ENCODE results near the gene ATRNL1.

The ATRNL1 gene

DNA sequence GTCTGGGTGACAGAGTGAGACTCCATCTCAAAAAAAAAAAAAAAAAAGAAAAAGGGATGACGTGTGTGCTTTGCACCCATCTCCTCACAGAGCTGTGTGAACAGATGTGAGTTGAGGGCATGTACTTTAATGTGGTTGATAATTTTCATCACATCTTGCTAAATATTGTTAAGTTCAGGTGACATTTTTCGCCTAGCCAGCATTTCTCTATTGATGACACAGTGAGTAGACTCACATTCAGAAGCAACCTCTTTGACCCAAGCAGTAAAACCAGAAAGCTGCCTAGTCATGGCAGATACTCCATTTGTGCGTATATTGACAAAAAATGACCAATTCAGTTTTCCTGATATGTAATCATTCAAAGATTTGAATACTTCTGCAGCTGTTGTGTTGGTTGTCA is 126.0 kb downstream of the ATRNL1 start:
- Histone ChIP-seq H3K18ac (ENCODE audit: low read length) (no peak overlapping the region), H2AFZ (ENCODE audit: low read length) (no peak overlapping the region), H3K14ac (ENCODE audit: low read length) (no peak overlapping the region), H3K36me3 (replicated peaks in 1 of 2; ENCODE audit: control insufficient read depth in 2 of 2, insufficient read depth in 2 of 2, low read length in 2 of 2) (no peaks in the 10 kb centered on the region), H3K27ac (replicated peaks; ENCODE audit: low read length) (no peak overlapping the region), H3K23ac (ENCODE audit: low read depth, low read length, poor library complexity) (no peak overlapping the region), H3K4me1 (ENCODE audit: control insufficient read depth in 2 of 2, insufficient read depth in 1 of 2, low read depth in 1 of 2, low read length in 2 of 2) (no peaks in the 10 kb centered on the region), H2BK12ac (ENCODE audit: low read length) (no peak overlapping the region), H3K27me3 (ENCODE audit: control insufficient read depth in 3 of 3, insufficient read depth in 3 of 3, low read depth in 1 of 3, low read length in 3 of 3) (no peaks in the 10 kb centered on the region), H4K91ac (ENCODE audit: low read depth, low read length, poor library complexity) (no peak overlapping the region), H2BK15ac (ENCODE audit: low read length) (no peak overlapping the region), H3K9ac (ENCODE audit: low read depth, low read length, poor library complexity) (no peak overlapping the region), H2BK5ac (ENCODE audit: low read length) (no peak overlapping the region), H2BK120ac (ENCODE audit: low read depth, low read length) (no peak overlapping the region), H3K4me2 (ENCODE audit: insufficient read depth, low read length, poor library complexity, severe bottlenecking) (no peak overlapping the region), H3K79me1 (ENCODE audit: low read depth, low read length) (no peaks in the 10 kb centered on the region), H4K8ac (ENCODE audit: low read depth, low read length) (no peak overlapping the region), H3K9me3 (replicated peaks in 1 of 2; ENCODE audit: control insufficient read depth in 2 of 2, insufficient read depth in 1 of 2, low read depth in 1 of 2, low read length in 2 of 2) (peaks cover 0 to 3% of the 10 kb centered on the region in 2 donors), H3K4me3 (ENCODE audit: low read length in 2 of 2) (no peak overlapping the region), H2AK5ac (ENCODE audit: low read depth, low read length) (no peak overlapping the region), H3K4ac (ENCODE audit: low read length) (no peak overlapping the region)
- no CpG with 5 or more reads among the region's 3 CpGs for WGBS, 2 donors (ENCODE audit: extremely low coverage in 2 of 2, insufficient read length in 2 of 2, insufficient replicate concordance in 1 of 2)
- DNase-seq (ENCODE audit: low spot score) = no peak

DNA sequence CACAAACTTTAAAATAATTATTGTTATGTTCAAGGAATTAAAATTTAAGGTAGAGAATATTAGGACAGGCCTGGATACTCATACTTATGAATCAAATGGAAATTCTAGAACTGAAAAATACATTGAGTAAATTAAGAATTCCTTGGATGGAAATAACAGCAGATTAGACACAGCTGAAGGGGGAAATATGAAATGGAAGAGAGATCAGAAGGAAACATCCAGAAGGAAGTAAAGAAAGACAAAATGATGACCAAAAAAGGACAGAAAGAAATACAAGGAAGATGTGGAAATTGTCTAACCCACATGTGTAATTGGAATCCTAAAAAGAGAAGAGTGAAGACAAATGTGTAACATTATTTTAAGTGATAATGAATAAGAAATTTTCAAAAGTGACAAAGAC is 128.9 kb downstream of the ATRNL1 start:
- no peak overlapping the region for H3K9ac ChIP-seq (ENCODE audit: low read depth, low read length, poor library complexity)
- H2BK120ac ChIP-seq (ENCODE audit: low read depth, low read length) = no peak overlapping the region
- no peak overlapping the region for H3K4me3 ChIP-seq (ENCODE audit: low read length in 2 of 2)
- H4K8ac ChIP-seq (ENCODE audit: low read depth, low read length) = no peak overlapping the region
- H2BK12ac ChIP-seq (ENCODE audit: low read length) = no peak overlapping the region
- H3K23ac ChIP-seq (ENCODE audit: low read depth, low read length, poor library complexity) = no peak overlapping the region
- H3K9me3 ChIP-seq (replicated peaks in 1 of 2; ENCODE audit: control insufficient read depth in 2 of 2, insufficient read depth in 1 of 2, low read depth in 1 of 2, low read length in 2 of 2) = peaks cover 0 to 3% of the 10 kb centered on the region in 2 donors
- no peak overlapping the region for H3K4me2 ChIP-seq (ENCODE audit: insufficient read depth, low read length, poor library complexity, severe bottlenecking)
- no peak overlapping the region for H4K91ac ChIP-seq (ENCODE audit: low read depth, low read length, poor library complexity)
- no peak overlapping the region for H3K4ac ChIP-seq (ENCODE audit: low read length)
- H3K36me3 ChIP-seq (replicated peaks in 1 of 2; ENCODE audit: control insufficient read depth in 2 of 2, insufficient read depth in 2 of 2, low read length in 2 of 2) = no peaks in the 10 kb centered on the region
- H2AK5ac ChIP-seq (ENCODE audit: low read depth, low read length) = no peak overlapping the region
- H3K4me1 ChIP-seq (ENCODE audit: control insufficient read depth in 2 of 2, insufficient read depth in 1 of 2, low read depth in 1 of 2, low read length in 2 of 2) = no peaks in the 10 kb centered on the region
- no peak overlapping the region for H2BK15ac ChIP-seq (ENCODE audit: low read length)
- DNase-seq (ENCODE audit: low spot score) = no peak
- no peak overlapping the region for H3K18ac ChIP-seq (ENCODE audit: low read length)
- no peak overlapping the region for H2BK5ac ChIP-seq (ENCODE audit: low read length)
- H3K14ac ChIP-seq (ENCODE audit: low read length) = no peak overlapping the region
- H3K79me1 ChIP-seq (ENCODE audit: low read depth, low read length) = no peaks in the 10 kb centered on the region
- H3K27ac ChIP-seq (replicated peaks; ENCODE audit: low read length) = no peak overlapping the region
- no peaks in the 10 kb centered on the region for H3K27me3 ChIP-seq (ENCODE audit: control insufficient read depth in 3 of 3, insufficient read depth in 3 of 3, low read depth in 1 of 3, low read length in 3 of 3)
- no peak overlapping the region for H2AFZ ChIP-seq (ENCODE audit: low read length)

DNA sequence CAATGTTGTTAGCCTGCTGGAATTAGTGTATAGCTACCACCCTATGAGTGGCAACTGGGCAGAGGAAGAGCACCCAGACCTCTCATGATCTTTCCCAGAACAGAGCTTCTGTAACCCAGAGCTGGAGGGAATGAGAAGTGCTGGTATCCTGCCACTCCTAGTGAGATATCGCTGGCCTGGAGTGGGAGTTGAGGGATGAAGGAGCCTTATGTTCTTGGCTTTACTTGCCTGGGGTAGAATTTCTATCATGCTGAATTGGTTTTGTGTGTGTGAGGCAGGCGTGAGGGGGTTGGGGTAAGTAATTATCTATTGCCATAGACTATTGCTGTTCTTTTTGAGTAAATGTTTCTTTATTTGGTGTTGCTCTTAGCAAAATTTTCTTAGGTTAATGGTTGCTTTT is 146.6 kb downstream of the ATRNL1 start:
- Histone ChIP-seq H2BK15ac (ENCODE audit: low read length) (no peak overlapping the region), H3K4me1 (ENCODE audit: control insufficient read depth in 2 of 2, insufficient read depth in 1 of 2, low read depth in 1 of 2, low read length in 2 of 2) (no peaks in the 10 kb centered on the region), H4K8ac (ENCODE audit: low read depth, low read length) (no peak overlapping the region), H3K9ac (ENCODE audit: low read depth, low read length, poor library complexity) (no peak overlapping the region), H3K27me3 (ENCODE audit: control insufficient read depth in 3 of 3, insufficient read depth in 3 of 3, low read depth in 1 of 3, low read length in 3 of 3) (no peaks in the 10 kb centered on the region), H3K4ac (ENCODE audit: low read length) (no peak overlapping the region), H2BK120ac (ENCODE audit: low read depth, low read length) (no peak overlapping the region), H2BK12ac (ENCODE audit: low read length) (no peak overlapping the region), H3K27ac (replicated peaks; ENCODE audit: low read length) (no peak overlapping the region), H2AK5ac (ENCODE audit: low read depth, low read length) (no peak overlapping the region), H3K4me3 (ENCODE audit: low read length in 2 of 2) (no peak overlapping the region), H3K14ac (ENCODE audit: low read length) (no peak overlapping the region), H3K4me2 (ENCODE audit: insufficient read depth, low read length, poor library complexity, severe bottlenecking) (no peak overlapping the region), H2BK5ac (ENCODE audit: low read length) (no peak overlapping the region), H3K79me1 (ENCODE audit: low read depth, low read length) (no peaks in the 10 kb centered on the region), H3K9me3 (replicated peaks in 1 of 2; ENCODE audit: control insufficient read depth in 2 of 2, insufficient read depth in 1 of 2, low read depth in 1 of 2, low read length in 2 of 2) (no peaks in the 10 kb centered on the region), H3K18ac (ENCODE audit: low read length) (no peak overlapping the region), H2AFZ (ENCODE audit: low read length) (no peak overlapping the region), H3K23ac (ENCODE audit: low read depth, low read length, poor library complexity) (no peak overlapping the region), H4K91ac (ENCODE audit: low read depth, low read length, poor library complexity) (no peak overlapping the region), H3K36me3 (replicated peaks in 1 of 2; ENCODE audit: control insufficient read depth in 2 of 2, insufficient read depth in 2 of 2, low read length in 2 of 2) (no peaks in the 10 kb centered on the region)
- no CpG with 5 or more reads among the region's 2 CpGs for WGBS, 2 donors (ENCODE audit: extremely low coverage in 2 of 2, insufficient read length in 2 of 2, insufficient replicate concordance in 1 of 2)
- no peak for DNase-seq (ENCODE audit: low spot score)

DNA sequence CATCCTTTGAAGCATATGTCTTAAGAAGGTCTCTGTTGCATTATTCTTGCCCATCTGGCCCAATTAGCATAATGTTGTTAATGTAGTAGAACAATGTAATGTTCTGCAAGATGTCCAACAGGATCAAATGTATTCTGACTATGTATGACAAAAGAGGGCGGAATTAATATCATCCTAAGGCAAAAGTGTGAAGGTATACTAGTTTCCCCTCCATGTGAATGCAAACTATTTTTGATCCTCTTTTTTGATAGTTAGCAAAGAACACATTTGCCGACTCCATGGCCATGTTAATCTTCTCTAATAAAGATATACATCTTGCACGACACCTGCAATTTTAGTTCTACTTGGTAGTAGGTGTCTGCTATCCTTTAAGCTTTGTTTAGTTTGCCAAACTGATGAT is 157.6 kb downstream of the ATRNL1 start:
- no peak overlapping the region for H2BK12ac ChIP-seq (ENCODE audit: low read length)
- H3K18ac ChIP-seq (ENCODE audit: low read length) = no peak overlapping the region
- no peak overlapping the region for H2AK5ac ChIP-seq (ENCODE audit: low read depth, low read length)
- H3K4me2 ChIP-seq (ENCODE audit: insufficient read depth, low read length, poor library complexity, severe bottlenecking) = no peak overlapping the region
- no peak overlapping the region for H4K91ac ChIP-seq (ENCODE audit: low read depth, low read length, poor library complexity)
- H3K9ac ChIP-seq (ENCODE audit: low read depth, low read length, poor library complexity) = no peak overlapping the region
- no peaks in the 10 kb centered on the region for H3K9me3 ChIP-seq (replicated peaks in 1 of 2; ENCODE audit: control insufficient read depth in 2 of 2, insufficient read depth in 1 of 2, low read depth in 1 of 2, low read length in 2 of 2)
- DNase-seq (ENCODE audit: low spot score) = no peak
- H3K36me3 ChIP-seq (replicated peaks in 1 of 2; ENCODE audit: control insufficient read depth in 2 of 2, insufficient read depth in 2 of 2, low read length in 2 of 2) = no peaks in the 10 kb centered on the region
- H3K27ac ChIP-seq (replicated peaks; ENCODE audit: low read length) = no peak overlapping the region
- WGBS, 2 donors (ENCODE audit: extremely low coverage in 2 of 2, insufficient read length in 2 of 2, insufficient replicate concordance in 1 of 2) = no CpG with 5 or more reads among the region's 3 CpGs
- no peak overlapping the region for H2BK15ac ChIP-seq (ENCODE audit: low read length)
- no peak overlapping the region for H3K23ac ChIP-seq (ENCODE audit: low read depth, low read length, poor library complexity)
- H3K79me1 ChIP-seq (ENCODE audit: low read depth, low read length) = no peaks in the 10 kb centered on the region
- H3K4me1 ChIP-seq (ENCODE audit: control insufficient read depth in 2 of 2, insufficient read depth in 1 of 2, low read depth in 1 of 2, low read length in 2 of 2) = no peaks in the 10 kb centered on the region
- H4K8ac ChIP-seq (ENCODE audit: low read depth, low read length) = no peak overlapping the region
- no peak overlapping the region for H2AFZ ChIP-seq (ENCODE audit: low read length)
- no peak overlapping the region for H3K4ac ChIP-seq (ENCODE audit: low read length)
- H3K4me3 ChIP-seq (ENCODE audit: low read length in 2 of 2) = no peak overlapping the region
- no peak overlapping the region for H2BK120ac ChIP-seq (ENCODE audit: low read depth, low read length)
- H3K27me3 ChIP-seq (ENCODE audit: control insufficient read depth in 3 of 3, insufficient read depth in 3 of 3, low read depth in 1 of 3, low read length in 3 of 3) = no peaks in the 10 kb centered on the region
- no peak overlapping the region for H3K14ac ChIP-seq (ENCODE audit: low read length)
- no peak overlapping the region for H2BK5ac ChIP-seq (ENCODE audit: low read length)

Data from neuronal stem cell (in vitro differentiated cells).